ENCODE measurements around the gene HIGD1B.

The HIGD1B gene

DNA sequence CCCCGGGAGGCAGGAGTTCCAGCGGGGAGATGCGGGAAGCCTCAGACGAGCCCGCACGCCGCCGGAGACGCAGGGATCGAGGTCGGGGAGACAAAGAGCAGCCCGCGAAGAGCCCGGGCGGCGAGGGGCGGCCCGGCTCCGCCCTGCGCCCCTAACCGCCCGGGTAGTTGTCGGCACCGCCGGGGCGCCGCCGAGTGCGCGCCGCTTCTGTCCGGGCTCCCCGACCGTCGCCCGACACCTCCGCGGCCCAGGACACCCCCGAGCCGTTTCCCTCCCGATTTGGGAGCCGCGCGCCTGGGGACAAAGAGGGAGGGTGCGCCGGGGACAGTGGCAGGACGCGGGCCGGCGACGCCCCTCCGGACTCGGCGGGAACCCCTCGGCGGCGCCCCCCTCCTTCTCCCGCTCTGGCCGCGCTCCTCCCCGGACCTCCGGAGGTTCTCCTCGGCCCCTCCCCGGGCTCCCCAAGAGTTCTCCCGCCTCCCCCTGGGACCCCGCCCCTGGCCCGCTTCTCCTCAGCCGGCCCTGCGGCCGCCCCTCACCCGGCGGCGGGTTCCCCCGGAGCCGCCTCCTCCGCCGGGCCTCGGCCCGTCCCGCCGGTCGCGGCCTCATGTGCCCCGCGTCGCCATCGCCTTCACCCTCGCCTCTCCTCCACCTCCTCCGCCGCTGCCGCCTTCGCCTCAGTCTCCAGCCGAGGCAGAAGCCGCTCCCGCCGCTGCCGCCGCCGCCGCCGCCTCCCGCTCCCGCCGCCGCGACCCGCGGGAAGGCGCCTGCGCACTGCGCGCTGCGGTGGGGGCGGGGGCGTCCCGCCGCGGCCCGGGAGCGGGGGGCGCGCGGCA is 17.9 kb upstream of the HIGD1B start, which contains the start of gene GJC1:
Gene GJC1, minus strand, starts transcription at position 765 of the 836 bp plus-strand sequence. CDS start 24,470 bp downstream, outside the sequence.
- no peak for DNase-seq (ENCODE audit: low read depth)
- peak within 1 kb of the TSS; percentile 72 for H3K4me3 ChIP-seq (ENCODE audit: low read length)
- TF ChIP-seq, protein P1, sequence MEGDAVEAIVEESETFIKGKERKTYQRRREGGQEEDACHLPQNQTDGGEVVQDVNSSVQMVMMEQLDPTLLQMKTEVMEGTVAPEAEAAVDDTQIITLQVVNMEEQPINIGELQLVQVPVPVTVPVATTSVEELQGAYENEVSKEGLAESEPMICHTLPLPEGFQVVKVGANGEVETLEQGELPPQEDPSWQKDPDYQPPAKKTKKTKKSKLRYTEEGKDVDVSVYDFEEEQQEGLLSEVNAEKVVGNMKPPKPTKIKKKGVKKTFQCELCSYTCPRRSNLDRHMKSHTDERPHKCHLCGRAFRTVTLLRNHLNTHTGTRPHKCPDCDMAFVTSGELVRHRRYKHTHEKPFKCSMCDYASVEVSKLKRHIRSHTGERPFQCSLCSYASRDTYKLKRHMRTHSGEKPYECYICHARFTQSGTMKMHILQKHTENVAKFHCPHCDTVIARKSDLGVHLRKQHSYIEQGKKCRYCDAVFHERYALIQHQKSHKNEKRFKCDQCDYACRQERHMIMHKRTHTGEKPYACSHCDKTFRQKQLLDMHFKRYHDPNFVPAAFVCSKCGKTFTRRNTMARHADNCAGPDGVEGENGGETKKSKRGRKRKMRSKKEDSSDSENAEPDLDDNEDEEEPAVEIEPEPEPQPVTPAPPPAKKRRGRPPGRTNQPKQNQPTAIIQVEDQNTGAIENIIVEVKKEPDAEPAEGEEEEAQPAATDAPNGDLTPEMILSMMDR (conservative IDR thresholded peaks at IDR 0.05; ENCODE audit: low read depth, low read length): no peak

DNA sequence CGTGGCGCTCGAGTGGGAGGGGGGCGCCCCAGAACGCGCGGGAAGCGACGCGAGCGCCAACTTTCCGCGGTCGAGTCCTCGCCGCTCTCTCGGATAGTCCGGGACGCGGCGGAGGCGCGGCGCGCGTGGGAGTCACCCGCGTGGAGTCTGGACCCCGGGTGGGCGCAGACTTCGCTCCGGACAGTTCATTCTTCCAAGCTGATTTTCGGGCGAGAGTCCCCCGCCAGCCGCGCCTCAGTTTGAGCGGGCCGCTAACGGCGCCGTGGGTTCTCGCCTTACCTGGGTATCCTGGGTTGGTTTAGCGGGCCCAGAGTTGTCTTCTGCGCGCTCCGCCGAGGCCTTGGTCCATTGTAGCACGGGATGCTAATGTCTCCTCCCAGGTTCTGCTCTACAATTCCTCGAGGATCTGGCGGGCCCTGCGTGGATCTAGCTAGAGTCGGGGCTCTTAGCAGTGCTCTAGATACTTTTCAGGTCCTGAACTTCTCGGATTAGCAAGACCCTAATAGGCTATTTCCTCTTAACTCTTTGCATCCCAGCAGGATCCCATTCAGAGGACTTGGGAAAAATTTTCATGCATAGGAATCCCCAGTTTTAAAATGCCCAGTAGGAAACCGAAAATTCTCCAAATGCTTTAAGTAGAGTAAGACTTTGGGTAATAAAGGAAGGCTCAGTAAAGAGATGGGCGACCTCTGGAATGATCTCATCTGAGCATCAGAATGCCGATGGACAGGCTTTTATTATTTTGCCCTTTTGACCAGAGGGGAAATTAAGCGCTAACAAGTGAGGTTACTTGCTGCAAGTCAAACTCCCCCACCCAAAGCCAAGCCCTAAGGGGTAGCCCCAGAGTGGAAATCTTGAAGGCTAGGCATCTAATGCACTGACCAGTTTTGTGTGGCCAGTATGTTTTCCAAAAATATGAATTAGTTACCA is 17.1 kb upstream of the HIGD1B start:
- no peak for DNase-seq (ENCODE audit: low read depth)
- TF ChIP-seq, protein P1 (conservative IDR thresholded peaks at IDR 0.05; ENCODE audit: low read depth, low read length): no peak
- H3K4me3 ChIP-seq (ENCODE audit: low read length): peak overlapping the region; percentile 72

DNA sequence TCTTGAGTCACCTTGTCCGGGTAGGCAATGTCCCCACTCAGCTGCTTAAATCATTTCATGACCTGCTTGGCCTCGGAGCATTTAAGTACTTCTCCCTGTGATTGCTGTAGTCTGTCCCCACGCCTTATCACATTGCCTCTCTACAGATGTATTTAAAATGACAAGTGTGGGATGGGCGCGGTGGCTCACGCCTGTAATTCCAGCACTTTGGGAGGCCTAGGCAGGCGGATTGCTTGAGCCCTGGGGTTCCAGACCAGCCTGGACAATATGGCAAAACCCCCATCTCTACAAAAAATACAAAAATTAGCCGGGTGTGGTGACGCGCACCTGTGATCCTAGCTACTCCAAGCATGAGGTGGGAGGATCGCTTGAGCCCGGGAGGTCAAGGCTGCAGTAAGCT is 16.3 kb upstream of the HIGD1B start:
- DNase-seq (ENCODE audit: low read depth): no peak
- TF ChIP-seq, protein P1 (conservative IDR thresholded peaks at IDR 0.05; ENCODE audit: low read depth, low read length): no peak
- no peak overlapping the region for H3K4me3 ChIP-seq (ENCODE audit: low read length)

DNA sequence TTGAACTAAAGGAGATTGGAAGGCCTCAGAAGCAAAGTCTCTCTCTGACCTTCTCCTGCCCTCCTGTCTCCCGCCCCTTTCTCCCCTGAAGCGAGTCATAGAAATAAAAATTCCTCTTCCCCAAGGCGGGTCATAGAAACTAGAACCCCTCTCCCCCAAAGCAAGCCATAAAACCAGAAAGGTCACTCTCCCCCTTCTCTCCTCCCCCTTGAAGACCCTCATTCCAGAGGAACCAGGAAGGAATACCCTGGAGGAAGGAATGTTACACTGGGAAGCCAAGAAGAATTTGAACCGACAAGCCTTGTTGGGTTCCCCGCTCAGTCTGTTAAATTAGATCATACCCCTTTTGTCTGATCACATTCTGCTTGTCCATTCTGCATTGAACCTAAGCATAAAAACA is 14.9 kb upstream of the HIGD1B start:
- TF ChIP-seq, protein P1 (conservative IDR thresholded peaks at IDR 0.05; ENCODE audit: low read depth, low read length): peak; percentile 13
- DNase-seq (ENCODE audit: low read depth): no peak
- H3K4me3 ChIP-seq (ENCODE audit: low read length): no peak overlapping the region

DNA sequence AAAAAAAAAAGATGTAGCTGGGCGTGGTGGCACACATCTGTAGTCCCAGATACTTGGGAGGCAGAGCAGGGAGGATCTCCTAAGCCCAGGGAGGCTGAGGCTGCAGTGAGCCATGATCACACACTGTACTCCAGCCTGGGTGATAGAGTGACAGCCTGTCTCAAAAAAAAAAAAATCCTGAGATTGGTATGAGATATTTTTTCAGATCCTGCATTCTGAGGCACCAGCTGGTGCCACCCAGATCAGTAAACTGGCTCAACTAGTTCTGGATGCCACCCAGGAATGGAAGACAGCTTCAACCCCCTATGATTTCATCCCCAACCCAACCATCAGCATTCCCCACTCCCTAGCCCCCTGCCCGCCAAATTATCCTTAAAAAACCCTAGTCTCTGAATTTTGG is 10.5 kb upstream of the HIGD1B start:
- TF ChIP-seq, protein P1 (conservative IDR thresholded peaks at IDR 0.05; ENCODE audit: low read depth, low read length): no peak
- H3K4me3 ChIP-seq (ENCODE audit: low read length): no peak overlapping the region
- no peak for DNase-seq (ENCODE audit: low read depth)

DNA sequence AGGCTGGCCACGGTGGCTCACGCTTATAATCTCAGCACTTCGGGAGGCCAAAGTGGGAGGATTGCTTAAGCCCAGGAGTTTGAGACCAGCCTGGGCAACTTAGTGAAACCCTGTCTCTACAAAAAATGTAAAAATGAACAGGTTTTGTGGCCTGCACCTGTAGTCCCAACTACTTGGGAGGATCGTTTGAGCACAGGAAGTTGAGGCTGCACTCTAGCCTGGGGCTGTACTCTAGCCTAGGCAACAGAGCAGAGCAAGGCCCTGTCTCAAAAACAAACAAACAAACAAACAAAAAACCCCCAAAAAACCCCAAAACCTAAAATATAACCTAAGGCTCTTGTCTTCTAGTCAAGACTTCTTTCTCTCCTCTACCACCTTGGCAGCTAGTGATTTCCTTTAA is 7.4 kb upstream of the HIGD1B start:
- DNase-seq (ENCODE audit: low read depth): no peak
- H3K4me3 ChIP-seq (ENCODE audit: low read length): no peak overlapping the region
- TF ChIP-seq, protein P1 (conservative IDR thresholded peaks at IDR 0.05; ENCODE audit: low read depth, low read length): no peak
